Liver (tissue), 9 donors: ENCODE data around the gene ARHGEF1. TPM values are rescaled to one million over a fixed set of nuclear protein-coding genes. Genes with fewer than 3 reads are reported as not detected.

ENCODE experiments used
- DNase-seq: peaks from one replicate; pipeline ENCODE4 v3.0.0-alpha.2; 2017; ENCODE audit warnings: low spot score
- H3K27ac ChIP-seq, 2 donors: one replicate each; pipeline ENCODE4 v1.7.0; 2013; ENCODE audit warnings: inconsistent platforms in 2 of 2, low read length in 2 of 2, control low read depth in 1 of 2, low read depth in 1 of 2, mild to moderate bottlenecking in 1 of 2
- H3K27me3 ChIP-seq, 4 donors: one replicate each; pipeline versions ENCODE4 v1.6.1 to v1.7.0; 2013; ENCODE audit warnings: low read length in 3 of 4, inconsistent platforms in 1 of 4, mild to moderate bottlenecking in 1 of 4, moderate library complexity in 1 of 4; ENCODE audit not compliant: control insufficient read depth in 4 of 4, insufficient read depth in 4 of 4
- H3K36me3 ChIP-seq, 4 donors: one replicate each; pipeline versions ENCODE4 v1.6.1 to v1.7.0; 2013; ENCODE audit warnings: low read length in 3 of 4, mild to moderate bottlenecking in 3 of 4, low read depth in 1 of 4, moderate library complexity in 1 of 4; ENCODE audit not compliant: control insufficient read depth in 4 of 4, insufficient read depth in 3 of 4
- H3K4me1 ChIP-seq, 4 donors: one replicate each; pipeline versions ENCODE4 v1.6.1 to v1.7.0; 2013; ENCODE audit warnings: low read length in 3 of 4, mild to moderate bottlenecking in 3 of 4, moderate library complexity in 1 of 4; ENCODE audit not compliant: control insufficient read depth in 4 of 4, insufficient read depth in 4 of 4
- H3K4me3 ChIP-seq, 3 donors: one replicate each; pipeline versions ENCODE4 v1.6.1 to v1.7.0; 2013; ENCODE audit warnings: low read length in 3 of 3, control low read depth in 1 of 3, low read depth in 1 of 3, mild to moderate bottlenecking in 1 of 3
- H3K9ac ChIP-seq, 2 donors: one replicate each; pipeline ENCODE4 v1.7.0; 2013; ENCODE audit warnings: low read length in 2 of 2, mild to moderate bottlenecking in 2 of 2, moderate library complexity in 2 of 2, control low read depth in 1 of 2, low read depth in 1 of 2
- H3K9me3 ChIP-seq, 4 donors: one replicate each; pipeline versions ENCODE4 v1.6.1 to v1.7.0; 2013; ENCODE audit warnings: low read length in 3 of 4; ENCODE audit not compliant: control insufficient read depth in 4 of 4
- CTCF ChIP-seq: fragments of 150-350 bp; IDR thresholded peaks from 2 replicates; pipeline ENCODE4 v1.5.1; 2017; ENCODE audit warnings: improper control_type of control experiment, low read depth, low read length; ENCODE audit not compliant: missing input control
- EGR1 ChIP-seq, 2 donors: IDR thresholded peaks; 2 replicates each; pipeline ENCODE4 v1.6.1; 2016 to 2018; ENCODE audit warnings: antibody characterized with exemption in 2 of 2, low read depth in 2 of 2
- FOXA1 ChIP-seq: IDR thresholded peaks from 2 replicates; pipeline ENCODE4 v1.6.1; 2016; ENCODE audit warnings: antibody characterized with exemption
- FOXA2 ChIP-seq: IDR thresholded peaks from 2 replicates; pipeline ENCODE4 v1.6.1; 2016; ENCODE audit warnings: antibody characterized with exemption
- GABPA ChIP-seq, 2 donors: IDR thresholded peaks in 1 of 2; conservative IDR thresholded peaks in 1 of 2; 2 replicates each; pipeline ENCODE4 v1.6.1; 2016; ENCODE audit warnings: antibody characterized with exemption in 2 of 2, mild to moderate bottlenecking in 1 of 2, moderate library complexity in 1 of 2
- HNF4A ChIP-seq, 2 donors: conservative IDR thresholded peaks; 2 replicates each; pipeline ENCODE4 v1.6.1; 2016; ENCODE audit warnings: antibody characterized with exemption in 2 of 2, mild to moderate bottlenecking in 2 of 2
- HNF4G ChIP-seq: IDR thresholded peaks from 2 replicates; pipeline ENCODE4 v1.6.1; 2016; ENCODE audit warnings: antibody characterized with exemption
- JUND ChIP-seq, 2 donors: IDR thresholded peaks; 2 replicates each; pipeline ENCODE4 v1.6.1; 2016; ENCODE audit warnings: antibody characterized with exemption in 2 of 2
- NR2F2 ChIP-seq: IDR thresholded peaks from 2 replicates; pipeline ENCODE4 v1.6.1; 2016; ENCODE audit warnings: antibody characterized with exemption
- RAD21 ChIP-seq, 2 donors: IDR thresholded peaks; 2 replicates each; pipeline ENCODE4 v1.6.1; 2016; ENCODE audit warnings: antibody characterized with exemption in 2 of 2, mild to moderate bottlenecking in 2 of 2
- REST ChIP-seq: IDR thresholded peaks from 2 replicates; pipeline ENCODE4 v1.6.1; 2016; ENCODE audit warnings: antibody characterized with exemption, mild to moderate bottlenecking
- RXRA ChIP-seq, 2 donors: IDR thresholded peaks; 2 replicates each; pipeline ENCODE4 v1.6.1; 2017 to 2018; ENCODE audit warnings: antibody characterized with exemption in 2 of 2, mild to moderate bottlenecking in 1 of 2
- SP1 ChIP-seq: IDR thresholded peaks from 2 replicates; pipeline ENCODE4 v1.6.1; 2018; ENCODE audit warnings: antibody characterized with exemption, mild to moderate bottlenecking
- TAF1 ChIP-seq: conservative IDR thresholded peaks from 2 replicates; pipeline ENCODE4 v1.6.1; 2016; ENCODE audit warnings: antibody characterized with exemption, mild to moderate bottlenecking
- YY1 ChIP-seq: IDR thresholded peaks from 2 replicates; pipeline ENCODE4 v1.6.1; 2016; ENCODE audit warnings: antibody characterized with exemption, mild to moderate bottlenecking
- ZBTB33 ChIP-seq: IDR thresholded peaks from 2 replicates; pipeline ENCODE4 v1.6.1; 2016; ENCODE audit warnings: antibody characterized with exemption
- WGBS: extraction: QIAGEN DNeasy Blood & Tissue Kit; methylation state at CpG from one replicate; pipeline ENCODE4 v1.1.7; 2013; 5-methylcytosine and 5-hydroxymethylcytosine counted together
- polyA plus RNA-seq, 2 donors: library from polyadenylated mRNA; stranded (reverse) in 1 of 2; unstranded in 1 of 2; fragments of 200-250 nt in 1 of 2; fragments of >200 nt in 1 of 2; fragmentation: Nextera tagmentation in 1 of 2; extraction: Ambion mirVana in 1 of 2; gene quantifications; one replicate each; pipeline versions ENCODE4 v1.2.1 to v1.2.3, GENCODE V29; 2013 to 2015
- total RNA-seq, 2 donors: library from RNA; depleted of rRNA; stranded (reverse); fragments of >200 nt; gene quantifications; one replicate each; pipeline ENCODE4 v1.2.3, GENCODE V29; 2014
- TF ChIP-seq, protein P1 (sequence below): IDR thresholded peaks from 2 replicates; pipeline ENCODE4 v1.6.1; 2016; ENCODE audit warnings: antibody characterized with exemption
- TF ChIP-seq, protein P2 (sequence below): IDR thresholded peaks from 2 replicates; pipeline ENCODE4 v1.6.1; 2016; ENCODE audit warnings: antibody characterized with exemption
- donor health status: healthy.
- donor health status: healthy.
- donor health status: healthy.
- donor health status: healthy.
- donor health status: healthy.

ARHGEF1 gene
- total and polyA plus RNA-seq, 4 donors: 13.2 to 30.1 (median 18.5) TPM

- 87% methylated on average over 11 of the region's 11 CpGs for WGBS
- H3K9me3 ChIP-seq: no peaks in the 10 kb centered on the region
- no peak for DNase-seq
- peaks cover 0 to 6% (median 4%) of the 10 kb centered on the region in 4 donors for H3K4me1 ChIP-seq
- no peak overlapping the region for H3K9ac ChIP-seq
- peaks cover 0 to 4% (median 0%) of the 10 kb centered on the region in 4 donors for H3K27me3 ChIP-seq
- peaks cover 8 to 27% (median 9%) of the 10 kb centered on the region in 4 donors for H3K36me3 ChIP-seq
- no peak overlapping the region for H3K27ac ChIP-seq
- H3K4me3 ChIP-seq: no peak overlapping the region
- no peak for TF ChIP-seq GABPA (IDR thresholded peaks at IDR 0.05 in 1 of 2, conservative IDR thresholded peaks at IDR 0.05 in 1 of 2)
These were observed 25.9 kb downstream of the ARHGEF1 start for GRCh38 chr19:41908724-41909464.

DNA sequence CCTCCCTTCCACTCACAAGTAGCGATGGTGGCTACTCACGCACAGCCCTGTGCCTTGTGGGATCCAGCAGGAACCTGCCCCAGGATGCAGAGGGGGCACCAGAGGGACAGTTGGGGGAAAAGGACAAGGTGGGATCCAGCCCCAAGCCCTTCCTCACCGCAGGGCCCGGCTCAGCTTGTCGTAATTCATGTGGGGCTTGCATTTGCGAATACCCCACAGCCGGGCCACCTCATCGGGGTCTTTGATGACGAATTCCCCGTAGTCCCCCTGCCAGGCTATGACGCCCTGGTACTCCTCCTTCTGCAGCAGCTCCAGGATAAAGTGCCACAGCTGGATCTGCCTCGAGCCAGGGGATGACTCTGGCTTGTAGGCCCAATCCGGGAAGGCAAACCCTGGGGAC lies 26.7 kb downstream of the ARHGEF1 start:
- Histone ChIP-seq H3K4me3 (no peak overlapping the region), H3K9ac (no peak overlapping the region), H3K4me1 (no peaks in the 10 kb centered on the region), H3K9me3 (no peaks in the 10 kb centered on the region), H3K27ac (no peak overlapping the region), H3K27me3 (peaks cover 0 to 4% (median 0%) of the 10 kb centered on the region in 4 donors), H3K36me3 (peaks cover 2 to 19% (median 7%) of the 10 kb centered on the region in 4 donors)
- DNase-seq: no peak
- TF ChIP-seq REST (no peak), NR2F2 (no peak), CTCF (no peak), GABPA (IDR thresholded peaks at IDR 0.05 in 1 of 2, conservative IDR thresholded peaks at IDR 0.05 in 1 of 2) (no peak), SP1 (no peak), ZBTB33 (no peak), HNF4G (no peak), FOXA1 (no peak), EGR1 (IDR thresholded peaks at IDR 0.05; ENCODE audit: low read depth in 2 of 2) (no peak), TAF1 (no peak), RXRA (IDR thresholded peaks at IDR 0.05) (no peak), RAD21 (IDR thresholded peaks at IDR 0.05) (no peak), YY1 (no peak), FOXA2 (no peak), HNF4A (conservative IDR thresholded peaks at IDR 0.05) (no peak), JUND (IDR thresholded peaks at IDR 0.05) (no peak)
- TF ChIP-seq, protein P1, sequence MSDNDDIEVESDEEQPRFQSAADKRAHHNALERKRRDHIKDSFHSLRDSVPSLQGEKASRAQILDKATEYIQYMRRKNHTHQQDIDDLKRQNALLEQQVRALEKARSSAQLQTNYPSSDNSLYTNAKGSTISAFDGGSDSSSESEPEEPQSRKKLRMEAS: no peak
- TF ChIP-seq, protein P2, sequence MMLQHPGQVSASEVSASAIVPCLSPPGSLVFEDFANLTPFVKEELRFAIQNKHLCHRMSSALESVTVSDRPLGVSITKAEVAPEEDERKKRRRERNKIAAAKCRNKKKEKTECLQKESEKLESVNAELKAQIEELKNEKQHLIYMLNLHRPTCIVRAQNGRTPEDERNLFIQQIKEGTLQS: no peak
- WGBS: 73% methylated on average over 13 of the region's 13 CpGs
